WTC11 (cell line): ENCODE data around the gene DIABLO. TPM values are rescaled to one million over a fixed set of nuclear protein-coding genes. Genes with fewer than 3 reads are reported as not detected.

Experiments used
- ATAC-seq: fragments of 200-7000 bp; cut with Tn5 transposase; 2 replicates; pipeline ENCODE4 v1.10.0; 2021; ENCODE audit warnings: mild to moderate bottlenecking, moderate library complexity
- CTCF ChIA-PET: fragments of 300-600 bp; sonication (Branson Sonifier 250); formaldehyde crosslinking; loops from one replicate; lab custom pipeline; 2021; ENCODE audit warnings: antibody characterized with exemption; lab: Charles Lee
- POLR2A ChIA-PET: fragments of 350-600 bp; sonication (Branson Sonifier 250); formaldehyde crosslinking; loops from one replicate; lab custom pipeline; 2021; ENCODE audit warnings: antibody characterized with exemption; lab: Charles Lee
- DNase-seq: peaks from one replicate; pipeline ENCODE4 v3.0.0; 2021; ENCODE audit warnings: low spot score
- H3K27ac Mint-ChIP-seq: 2 replicates; pipeline ENCODE4 v1.8.0; 2021; ENCODE audit warnings: mixed read lengths
- H3K27me3 Mint-ChIP-seq: 2 replicates; pipeline ENCODE4 v1.8.0; 2021; ENCODE audit warnings: low read depth, mild to moderate bottlenecking, moderate library complexity, mixed read lengths
- H3K36me3 Mint-ChIP-seq: 2 replicates; pipeline ENCODE4 v1.8.0; 2021; ENCODE audit warnings: mixed read lengths
- H3K4me1 Mint-ChIP-seq: 2 replicates; pipeline ENCODE4 v1.8.0; 2022; ENCODE audit warnings: mixed read lengths
- H3K4me3 Mint-ChIP-seq: 2 replicates; pipeline ENCODE4 v1.8.0; 2021; ENCODE audit warnings: mild to moderate bottlenecking, moderate library complexity, mixed read lengths
- H3K9me3 Mint-ChIP-seq: 2 replicates; pipeline ENCODE4 v1.8.0; 2021; ENCODE audit warnings: mixed read lengths
- EMX1 ChIP-seq: fragments of 250-450 bp; sonication (Bioruptor Pico); IDR thresholded peaks from 2 replicates; pipeline ENCODE4 v1.8.0; 2021; ENCODE audit warnings: mild to moderate bottlenecking
- ETV6 ChIP-seq: sonication (generic); formaldehyde crosslinking; IDR thresholded peaks from 2 replicates; pipeline ENCODE4 v1.8.1; 2022; ENCODE audit warnings: mild to moderate bottlenecking, missing genetic modification reagents
- FOXP1 ChIP-seq: sonication (generic); formaldehyde crosslinking; IDR thresholded peaks from 2 replicates; pipeline ENCODE4 v1.8.0; 2022; ENCODE audit warnings: missing genetic modification reagents, mild to moderate bottlenecking, moderate library complexity, borderline replicate concordance
- GRHL2 ChIP-seq: fragments of 250-450 bp; sonication (Bioruptor Pico); IDR thresholded peaks from 2 replicates; pipeline ENCODE4 v1.8.0; 2022; ENCODE audit warnings: mild to moderate bottlenecking, moderate library complexity; ENCODE audit not compliant: insufficient replicate concordance, severe bottlenecking
- GTF2I ChIP-seq: fragments of 250-450 bp; sonication (Bioruptor Pico); conservative IDR thresholded peaks from 2 replicates; pipeline ENCODE4 v1.4.0; 2021; ENCODE audit warnings: mild to moderate bottlenecking
- NR3C1 ChIP-seq: sonication (generic); formaldehyde crosslinking; conservative IDR thresholded peaks from 2 replicates; pipeline ENCODE4 v1.8.1; 2023; ENCODE audit warnings: low read depth, mild to moderate bottlenecking, missing genetic modification reagents
- TEAD4 ChIP-seq: sonication (generic); formaldehyde crosslinking; IDR thresholded peaks from 2 replicates; pipeline ENCODE4 v1.8.0; 2022; ENCODE audit warnings: mild to moderate bottlenecking, missing genetic modification reagents
- ZNF121 ChIP-seq: sonication (generic); formaldehyde crosslinking; IDR thresholded peaks from 2 replicates; pipeline ENCODE4 v1.8.0; 2023; ENCODE audit warnings: missing genetic modification reagents
- ZNF416 ChIP-seq: fragments of 250-450 bp; sonication (Bioruptor Pico); IDR thresholded peaks from 2 replicates; pipeline ENCODE4 v1.9.0; 2021; ENCODE audit warnings: mild to moderate bottlenecking, inconsistent platforms
- ZNF423 ChIP-seq: fragments of 250-450 bp; sonication (Bioruptor Pico); IDR thresholded peaks from 2 replicates; pipeline ENCODE4 v2.1.2; 2022; ENCODE audit warnings: mild to moderate bottlenecking, moderate library complexity
- total RNA-seq: library from RNA; stranded (reverse); gene quantifications from 3 replicates; pipeline ENCODE4 v1.2.3, GENCODE V29; 2021
- TF ChIP-seq, protein P1 (sequence below): sonication (generic); formaldehyde crosslinking; IDR thresholded peaks from 2 replicates; pipeline ENCODE4 v1.8.1; 2022; ENCODE audit warnings: low read depth, mild to moderate bottlenecking, moderate library complexity, missing genetic modification reagents, borderline replicate concordance
- TF ChIP-seq, protein P2 (sequence below): sonication (generic); formaldehyde crosslinking; IDR thresholded peaks from 2 replicates; pipeline ENCODE4 v1.8.0; 2022; ENCODE audit warnings: missing genetic modification reagents
- TF ChIP-seq, protein P3 (sequence below): sonication (generic); formaldehyde crosslinking; IDR thresholded peaks from 2 replicates; pipeline ENCODE4 v1.8.1; 2023; ENCODE audit warnings: mild to moderate bottlenecking, missing genetic modification reagents
- TF ChIP-seq, protein P4 (sequence below): fragments of 250-450 bp; sonication (Bioruptor Pico); IDR thresholded peaks from 2 replicates; pipeline ENCODE4 v1.9.0; 2021; ENCODE audit warnings: mild to moderate bottlenecking
- TF ChIP-seq, protein P5 (sequence below): sonication (generic); formaldehyde crosslinking; IDR thresholded peaks from 2 replicates; pipeline ENCODE4 v1.8.0; 2022; ENCODE audit warnings: mild to moderate bottlenecking, missing genetic modification reagents
- TF ChIP-seq, protein P6 (sequence below): sonication (generic); formaldehyde crosslinking; IDR thresholded peaks from 2 replicates; pipeline ENCODE4 v1.8.1; 2022; ENCODE audit warnings: low read depth, missing genetic modification reagents, borderline replicate concordance
- TF ChIP-seq, protein P7 (sequence below): sonication (generic); formaldehyde crosslinking; IDR thresholded peaks from 2 replicates; pipeline ENCODE4 v1.8.1; 2023; ENCODE audit warnings: mild to moderate bottlenecking, missing genetic modification reagents, borderline replicate concordance

Gene DIABLO
- total RNA-seq, 1 experiment from 2014 or later = 61.7 TPM

DNA sequence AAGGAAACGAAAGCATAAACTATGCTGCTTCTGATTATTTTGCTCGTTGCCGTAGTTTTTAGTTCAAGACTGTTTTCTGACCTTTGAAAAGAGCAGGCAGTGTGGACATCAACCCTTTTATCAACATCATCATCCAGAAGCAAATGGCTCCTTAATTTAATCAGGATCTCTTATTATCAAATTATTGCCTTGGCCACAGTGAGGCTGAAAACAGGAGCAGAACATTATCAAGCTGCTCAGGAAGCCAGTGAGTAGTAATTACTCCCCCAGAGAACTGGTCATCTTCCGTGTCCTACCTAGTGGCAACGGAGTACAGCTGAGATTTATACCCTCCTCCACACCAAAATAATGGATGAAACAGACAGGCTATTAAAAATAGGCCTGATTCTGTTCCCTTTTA, 2.2 kb upstream of the DIABLO start:
- TF ChIP-seq ZNF416 (no peak), ZNF423 (no peak), EMX1 (CRISPR knock-in tag) (no peak), GRHL2 (CRISPR knock-in tag) (no peak), NR3C1 (CRISPR knock-in tag) (no peak)
- TF ChIP-seq, protein P1, sequence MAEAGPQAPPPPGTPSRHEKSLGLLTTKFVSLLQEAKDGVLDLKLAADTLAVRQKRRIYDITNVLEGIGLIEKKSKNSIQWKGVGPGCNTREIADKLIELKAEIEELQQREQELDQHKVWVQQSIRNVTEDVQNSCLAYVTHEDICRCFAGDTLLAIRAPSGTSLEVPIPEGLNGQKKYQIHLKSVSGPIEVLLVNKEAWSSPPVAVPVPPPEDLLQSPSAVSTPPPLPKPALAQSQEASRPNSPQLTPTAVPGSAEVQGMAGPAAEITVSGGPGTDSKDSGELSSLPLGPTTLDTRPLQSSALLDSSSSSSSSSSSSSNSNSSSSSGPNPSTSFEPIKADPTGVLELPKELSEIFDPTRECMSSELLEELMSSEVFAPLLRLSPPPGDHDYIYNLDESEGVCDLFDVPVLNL = no peak
- TF ChIP-seq, protein P2, sequence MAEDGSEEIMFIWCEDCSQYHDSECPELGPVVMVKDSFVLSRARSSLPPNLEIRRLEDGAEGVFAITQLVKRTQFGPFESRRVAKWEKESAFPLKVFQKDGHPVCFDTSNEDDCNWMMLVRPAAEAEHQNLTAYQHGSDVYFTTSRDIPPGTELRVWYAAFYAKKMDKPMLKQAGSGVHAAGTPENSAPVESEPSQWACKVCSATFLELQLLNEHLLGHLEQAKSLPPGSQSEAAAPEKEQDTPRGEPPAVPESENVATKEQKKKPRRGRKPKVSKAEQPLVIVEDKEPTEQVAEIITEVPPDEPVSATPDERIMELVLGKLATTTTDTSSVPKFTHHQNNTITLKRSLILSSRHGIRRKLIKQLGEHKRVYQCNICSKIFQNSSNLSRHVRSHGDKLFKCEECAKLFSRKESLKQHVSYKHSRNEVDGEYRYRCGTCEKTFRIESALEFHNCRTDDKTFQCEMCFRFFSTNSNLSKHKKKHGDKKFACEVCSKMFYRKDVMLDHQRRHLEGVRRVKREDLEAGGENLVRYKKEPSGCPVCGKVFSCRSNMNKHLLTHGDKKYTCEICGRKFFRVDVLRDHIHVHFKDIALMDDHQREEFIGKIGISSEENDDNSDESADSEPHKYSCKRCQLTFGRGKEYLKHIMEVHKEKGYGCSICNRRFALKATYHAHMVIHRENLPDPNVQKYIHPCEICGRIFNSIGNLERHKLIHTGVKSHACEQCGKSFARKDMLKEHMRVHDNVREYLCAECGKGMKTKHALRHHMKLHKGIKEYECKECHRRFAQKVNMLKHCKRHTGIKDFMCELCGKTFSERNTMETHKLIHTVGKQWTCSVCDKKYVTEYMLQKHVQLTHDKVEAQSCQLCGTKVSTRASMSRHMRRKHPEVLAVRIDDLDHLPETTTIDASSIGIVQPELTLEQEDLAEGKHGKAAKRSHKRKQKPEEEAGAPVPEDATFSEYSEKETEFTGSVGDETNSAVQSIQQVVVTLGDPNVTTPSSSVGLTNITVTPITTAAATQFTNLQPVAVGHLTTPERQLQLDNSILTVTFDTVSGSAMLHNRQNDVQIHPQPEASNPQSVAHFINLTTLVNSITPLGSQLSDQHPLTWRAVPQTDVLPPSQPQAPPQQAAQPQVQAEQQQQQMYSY (CRISPR knock-in tag) = no peak
- no peaks in the 10 kb centered on the region for H3K9me3 Mint-ChIP-seq
- ATAC-seq = no peak
- H3K27ac Mint-ChIP-seq = no peak overlapping the region
- H3K4me3 Mint-ChIP-seq = no peak overlapping the region
- H3K4me1 Mint-ChIP-seq = peaks cover 21% of the 10 kb centered on the region
- no peak for DNase-seq
- ChIA-PET CTCF (no interaction called here), POLR2A (no interaction called here)
- no peaks in the 10 kb centered on the region; the same call in 1 of the 2 replicates for H3K27me3 Mint-ChIP-seq
- peaks cover 12% of the 10 kb centered on the region for H3K36me3 Mint-ChIP-seq

DNA sequence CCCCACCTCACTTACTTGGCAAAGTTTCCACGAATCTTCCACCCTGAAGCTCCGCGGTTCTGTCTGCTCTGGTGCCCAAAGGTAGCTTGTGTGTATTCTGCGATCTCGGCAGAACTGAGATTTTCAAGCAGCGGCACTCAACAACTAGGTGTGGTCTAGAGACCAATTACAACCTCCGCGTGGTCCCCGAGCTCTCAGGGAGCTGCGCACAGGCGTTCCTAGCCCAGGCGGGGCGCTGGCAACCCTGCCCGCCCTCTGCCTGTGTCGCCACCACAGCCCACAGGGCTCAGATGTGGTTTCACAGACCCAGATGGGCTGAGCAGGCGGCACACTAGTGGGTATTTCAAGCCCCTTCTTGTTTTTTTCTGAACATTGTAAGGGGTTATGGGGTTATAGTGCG, 1.5 kb upstream of the DIABLO start:
- Mint-ChIP-seq H3K4me1 (peaks cover 24% of the 10 kb centered on the region), H3K9me3 (no peaks in the 10 kb centered on the region), H3K4me3 (peak overlapping the region; percentile 60), H3K36me3 (peaks cover 18% of the 10 kb centered on the region), H3K27ac (no peak overlapping the region), H3K27me3 (no peaks in the 10 kb centered on the region; the same call in 1 of the 2 replicates)
- POLR2A ChIA-PET = no interaction called here
- ATAC-seq (no peak), DNase-seq (no peak)
- CTCF ChIA-PET = interaction anchor here (1.2 kb wide), 1 partner anchor 526 kb away, joined by 3 read pairs; the partner anchor contains the start of gene DENR
- TF ChIP-seq ETV6 (CRISPR knock-in tag) = no peak
- TF ChIP-seq, protein P3, sequence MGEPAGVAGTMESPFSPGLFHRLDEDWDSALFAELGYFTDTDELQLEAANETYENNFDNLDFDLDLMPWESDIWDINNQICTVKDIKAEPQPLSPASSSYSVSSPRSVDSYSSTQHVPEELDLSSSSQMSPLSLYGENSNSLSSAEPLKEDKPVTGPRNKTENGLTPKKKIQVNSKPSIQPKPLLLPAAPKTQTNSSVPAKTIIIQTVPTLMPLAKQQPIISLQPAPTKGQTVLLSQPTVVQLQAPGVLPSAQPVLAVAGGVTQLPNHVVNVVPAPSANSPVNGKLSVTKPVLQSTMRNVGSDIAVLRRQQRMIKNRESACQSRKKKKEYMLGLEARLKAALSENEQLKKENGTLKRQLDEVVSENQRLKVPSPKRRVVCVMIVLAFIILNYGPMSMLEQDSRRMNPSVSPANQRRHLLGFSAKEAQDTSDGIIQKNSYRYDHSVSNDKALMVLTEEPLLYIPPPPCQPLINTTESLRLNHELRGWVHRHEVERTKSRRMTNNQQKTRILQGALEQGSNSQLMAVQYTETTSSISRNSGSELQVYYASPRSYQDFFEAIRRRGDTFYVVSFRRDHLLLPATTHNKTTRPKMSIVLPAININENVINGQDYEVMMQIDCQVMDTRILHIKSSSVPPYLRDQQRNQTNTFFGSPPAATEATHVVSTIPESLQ (CRISPR knock-in tag) = no peak
- no peak for TF ChIP-seq ZNF121 (CRISPR knock-in tag)
- TF ChIP-seq, protein P2 (CRISPR knock-in tag) = no peak
- no peak for TF ChIP-seq TEAD4 (CRISPR knock-in tag)
- TF ChIP-seq FOXP1 = no peak
- TF ChIP-seq, protein P4, sequence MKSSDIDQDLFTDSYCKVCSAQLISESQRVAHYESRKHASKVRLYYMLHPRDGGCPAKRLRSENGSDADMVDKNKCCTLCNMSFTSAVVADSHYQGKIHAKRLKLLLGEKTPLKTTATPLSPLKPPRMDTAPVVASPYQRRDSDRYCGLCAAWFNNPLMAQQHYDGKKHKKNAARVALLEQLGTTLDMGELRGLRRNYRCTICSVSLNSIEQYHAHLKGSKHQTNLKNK = no peak
- no peak for TF ChIP-seq GTF2I (CRISPR knock-in tag)
- TF ChIP-seq, protein P5, sequence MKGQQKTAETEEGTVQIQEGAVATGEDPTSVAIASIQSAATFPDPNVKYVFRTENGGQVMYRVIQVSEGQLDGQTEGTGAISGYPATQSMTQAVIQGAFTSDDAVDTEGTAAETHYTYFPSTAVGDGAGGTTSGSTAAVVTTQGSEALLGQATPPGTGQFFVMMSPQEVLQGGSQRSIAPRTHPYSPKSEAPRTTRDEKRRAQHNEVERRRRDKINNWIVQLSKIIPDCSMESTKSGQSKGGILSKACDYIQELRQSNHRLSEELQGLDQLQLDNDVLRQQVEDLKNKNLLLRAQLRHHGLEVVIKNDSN (CRISPR knock-in tag) = no peak
- no peak for TF ChIP-seq NR3C1 (CRISPR knock-in tag)
- no peak for TF ChIP-seq EMX1 (CRISPR knock-in tag)
- TF ChIP-seq, protein P6, sequence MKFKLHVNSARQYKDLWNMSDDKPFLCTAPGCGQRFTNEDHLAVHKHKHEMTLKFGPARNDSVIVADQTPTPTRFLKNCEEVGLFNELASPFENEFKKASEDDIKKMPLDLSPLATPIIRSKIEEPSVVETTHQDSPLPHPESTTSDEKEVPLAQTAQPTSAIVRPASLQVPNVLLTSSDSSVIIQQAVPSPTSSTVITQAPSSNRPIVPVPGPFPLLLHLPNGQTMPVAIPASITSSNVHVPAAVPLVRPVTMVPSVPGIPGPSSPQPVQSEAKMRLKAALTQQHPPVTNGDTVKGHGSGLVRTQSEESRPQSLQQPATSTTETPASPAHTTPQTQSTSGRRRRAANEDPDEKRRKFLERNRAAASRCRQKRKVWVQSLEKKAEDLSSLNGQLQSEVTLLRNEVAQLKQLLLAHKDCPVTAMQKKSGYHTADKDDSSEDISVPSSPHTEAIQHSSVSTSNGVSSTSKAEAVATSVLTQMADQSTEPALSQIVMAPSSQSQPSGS (CRISPR knock-in tag) = no peak
- TF ChIP-seq, protein P7, sequence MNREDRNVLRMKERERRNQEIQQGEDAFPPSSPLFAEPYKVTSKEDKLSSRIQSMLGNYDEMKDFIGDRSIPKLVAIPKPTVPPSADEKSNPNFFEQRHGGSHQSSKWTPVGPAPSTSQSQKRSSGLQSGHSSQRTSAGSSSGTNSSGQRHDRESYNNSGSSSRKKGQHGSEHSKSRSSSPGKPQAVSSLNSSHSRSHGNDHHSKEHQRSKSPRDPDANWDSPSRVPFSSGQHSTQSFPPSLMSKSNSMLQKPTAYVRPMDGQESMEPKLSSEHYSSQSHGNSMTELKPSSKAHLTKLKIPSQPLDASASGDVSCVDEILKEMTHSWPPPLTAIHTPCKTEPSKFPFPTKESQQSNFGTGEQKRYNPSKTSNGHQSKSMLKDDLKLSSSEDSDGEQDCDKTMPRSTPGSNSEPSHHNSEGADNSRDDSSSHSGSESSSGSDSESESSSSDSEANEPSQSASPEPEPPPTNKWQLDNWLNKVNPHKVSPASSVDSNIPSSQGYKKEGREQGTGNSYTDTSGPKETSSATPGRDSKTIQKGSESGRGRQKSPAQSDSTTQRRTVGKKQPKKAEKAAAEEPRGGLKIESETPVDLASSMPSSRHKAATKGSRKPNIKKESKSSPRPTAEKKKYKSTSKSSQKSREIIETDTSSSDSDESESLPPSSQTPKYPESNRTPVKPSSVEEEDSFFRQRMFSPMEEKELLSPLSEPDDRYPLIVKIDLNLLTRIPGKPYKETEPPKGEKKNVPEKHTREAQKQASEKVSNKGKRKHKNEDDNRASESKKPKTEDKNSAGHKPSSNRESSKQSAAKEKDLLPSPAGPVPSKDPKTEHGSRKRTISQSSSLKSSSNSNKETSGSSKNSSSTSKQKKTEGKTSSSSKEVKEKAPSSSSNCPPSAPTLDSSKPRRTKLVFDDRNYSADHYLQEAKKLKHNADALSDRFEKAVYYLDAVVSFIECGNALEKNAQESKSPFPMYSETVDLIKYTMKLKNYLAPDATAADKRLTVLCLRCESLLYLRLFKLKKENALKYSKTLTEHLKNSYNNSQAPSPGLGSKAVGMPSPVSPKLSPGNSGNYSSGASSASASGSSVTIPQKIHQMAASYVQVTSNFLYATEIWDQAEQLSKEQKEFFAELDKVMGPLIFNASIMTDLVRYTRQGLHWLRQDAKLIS (CRISPR knock-in tag) = no peak
- TF ChIP-seq ZNF416 = no peak
